ENCODE results near the gene AK4.
A peak's percentile ranks its signal among the peaks of the same experiment; 100 is the strongest.

Gene AK4

GRCh38 chr1:65253800-65254319, 105.9 kb downstream of the AK4 start:
- DNase-seq: peak in 1 of 14 donors; percentile 36

DNA sequence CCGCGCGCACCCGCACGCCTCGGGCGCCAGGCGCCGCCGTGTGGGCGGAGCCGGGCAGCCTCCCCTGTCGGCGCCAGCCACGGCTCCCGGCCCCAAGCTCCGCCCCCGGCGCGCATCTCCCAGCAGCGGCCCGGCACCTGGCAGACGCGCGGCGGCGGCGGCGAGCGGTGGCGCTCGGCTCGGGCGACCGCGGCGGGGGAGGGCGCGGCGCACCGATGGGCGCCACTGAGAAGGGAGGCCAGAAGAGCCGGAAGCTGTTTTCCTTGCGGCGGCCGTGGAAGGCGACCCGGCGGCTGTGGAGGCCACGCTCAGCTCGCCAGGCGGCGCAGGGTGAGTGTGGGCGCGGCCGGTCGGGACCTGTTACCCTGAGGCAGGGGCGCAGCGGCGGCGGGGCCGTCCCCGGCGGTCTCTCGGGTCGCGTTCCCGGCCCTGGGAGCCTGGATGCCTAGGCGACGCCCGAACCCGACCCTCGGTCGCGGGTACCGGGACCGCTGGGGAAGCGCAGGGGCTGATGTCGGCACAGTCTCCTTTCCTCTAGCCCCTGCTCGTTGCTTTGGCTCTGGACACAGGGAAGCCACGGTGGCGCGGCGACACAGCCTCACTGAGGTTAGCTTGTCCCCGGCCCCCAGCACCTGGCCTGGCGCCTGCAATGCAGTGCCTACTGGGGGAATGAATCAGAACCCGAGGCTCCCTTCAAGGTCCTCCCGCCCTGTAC, 106.5 kb downstream of the AK4 start:
- peak in 13 of 14 donors; percentile 33 to 88 (median 69) for DNase-seq

- DNase-seq: peak in 10 of 14 donors; percentile 34 to 81 (median 57)
These were observed 107.1 kb downstream of the AK4 start for GRCh38 chr1:65255035-65255655.

DNA sequence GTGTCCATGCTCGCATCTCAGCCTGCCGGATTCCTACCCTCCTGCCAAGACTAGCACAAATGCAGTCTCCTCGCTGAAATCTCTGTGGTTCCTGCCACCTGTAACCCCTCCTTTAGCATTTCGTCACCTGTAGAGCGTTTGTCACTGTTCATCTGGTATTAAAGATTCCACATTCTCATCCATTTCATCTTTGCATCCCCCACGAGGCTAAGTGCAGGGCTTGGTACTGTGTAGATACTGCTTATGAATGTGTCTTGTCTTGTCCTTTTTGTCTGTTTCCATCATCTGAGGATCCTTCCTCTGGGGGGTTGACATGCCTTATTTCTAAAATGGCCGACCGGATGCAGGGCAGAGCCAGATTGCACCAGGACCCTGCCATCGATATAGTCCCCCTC, 107.7 kb downstream of the AK4 start:
- no peak for DNase-seq

DNA sequence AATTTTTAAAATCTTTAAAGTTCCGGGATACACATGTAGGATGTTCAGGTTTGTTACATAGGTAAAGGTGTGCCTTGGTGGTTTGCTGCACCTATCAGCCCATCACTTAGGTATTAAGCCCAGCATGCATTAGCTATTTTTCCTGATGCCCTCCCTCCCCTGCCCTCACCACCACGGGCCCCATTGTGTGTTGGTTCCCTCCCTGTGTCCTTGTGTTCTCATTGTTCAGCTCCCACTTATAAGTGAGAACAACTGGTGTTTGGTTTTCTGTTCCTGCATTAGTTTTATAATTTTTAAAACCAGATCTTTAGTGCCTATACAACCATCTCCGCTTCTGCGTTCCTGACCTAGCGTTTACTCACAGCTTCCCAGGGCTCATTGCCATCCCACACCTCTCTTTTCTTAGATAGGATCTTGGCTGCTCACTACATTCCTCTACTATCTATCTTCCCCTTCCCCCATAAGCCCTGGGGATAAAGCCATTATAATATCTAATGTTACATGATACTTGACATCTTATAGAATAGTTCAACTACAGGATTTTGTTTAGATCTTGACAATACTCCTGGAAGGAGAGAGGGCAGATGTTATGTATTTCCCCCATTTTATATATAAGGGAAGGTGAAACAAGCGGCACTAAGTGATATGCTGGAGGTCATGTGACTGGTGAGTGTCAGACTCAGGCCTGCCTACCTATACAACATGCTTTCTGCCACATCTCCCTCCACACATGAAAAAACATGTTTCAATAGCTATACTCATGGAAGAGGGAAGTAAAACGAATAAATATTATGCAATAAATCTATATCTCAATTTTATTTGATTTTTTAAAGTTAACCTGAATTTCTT, 109.1 kb downstream of the AK4 start:
- DNase-seq: peak in 5 of 14 donors; percentile 10 to 34 (median 23)

- no peak for DNase-seq
These were observed 110.1 kb downstream of the AK4 start for GRCh38 chr1:65258106-65258505.

DNA sequence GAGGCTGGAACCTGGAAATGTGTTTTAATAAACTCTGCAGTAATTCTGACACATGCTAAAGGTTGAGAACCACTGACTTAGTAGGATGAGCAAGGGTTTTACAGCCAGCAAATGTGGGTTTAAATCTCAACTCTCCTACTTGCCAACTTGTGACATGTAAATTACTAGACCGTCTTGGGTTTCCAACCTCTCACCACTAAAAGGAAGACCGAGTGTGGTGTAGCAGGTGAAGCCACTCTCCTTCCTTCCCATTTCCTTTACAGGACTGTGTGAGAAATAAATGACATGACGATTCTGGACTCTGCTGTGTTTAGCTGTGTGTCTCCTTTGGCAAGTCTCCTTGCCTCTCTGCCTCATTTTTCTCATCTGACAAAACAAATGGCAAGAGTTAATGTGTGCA, 111.8 kb downstream of the AK4 start:
- DNase-seq: no peak

GRCh38 chr1:65260851-65261473, 113.0 kb downstream of the AK4 start:
- DNase-seq: peak in 6 of 14 donors; percentile 5 to 58 (median 32)

DNA sequence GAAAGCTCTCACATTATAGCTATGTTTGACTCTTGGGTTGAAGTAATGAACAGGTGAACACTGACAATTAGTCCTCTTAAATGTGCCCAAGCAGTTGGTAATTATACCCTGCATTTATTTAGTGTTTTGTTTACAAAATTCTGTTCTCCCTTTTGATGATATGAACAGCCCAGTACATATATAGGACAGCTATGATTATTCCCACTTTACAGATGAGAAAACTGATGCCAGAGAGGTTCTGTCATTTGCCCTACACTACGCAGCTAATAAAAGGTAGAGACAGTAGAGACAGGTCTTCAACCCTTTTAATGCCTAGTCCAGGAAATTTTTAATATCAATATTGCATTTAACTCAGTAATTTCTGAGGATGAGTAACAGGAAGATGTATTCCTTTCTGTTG, 115.3 kb downstream of the AK4 start:
- DNase-seq: no peak

DNA sequence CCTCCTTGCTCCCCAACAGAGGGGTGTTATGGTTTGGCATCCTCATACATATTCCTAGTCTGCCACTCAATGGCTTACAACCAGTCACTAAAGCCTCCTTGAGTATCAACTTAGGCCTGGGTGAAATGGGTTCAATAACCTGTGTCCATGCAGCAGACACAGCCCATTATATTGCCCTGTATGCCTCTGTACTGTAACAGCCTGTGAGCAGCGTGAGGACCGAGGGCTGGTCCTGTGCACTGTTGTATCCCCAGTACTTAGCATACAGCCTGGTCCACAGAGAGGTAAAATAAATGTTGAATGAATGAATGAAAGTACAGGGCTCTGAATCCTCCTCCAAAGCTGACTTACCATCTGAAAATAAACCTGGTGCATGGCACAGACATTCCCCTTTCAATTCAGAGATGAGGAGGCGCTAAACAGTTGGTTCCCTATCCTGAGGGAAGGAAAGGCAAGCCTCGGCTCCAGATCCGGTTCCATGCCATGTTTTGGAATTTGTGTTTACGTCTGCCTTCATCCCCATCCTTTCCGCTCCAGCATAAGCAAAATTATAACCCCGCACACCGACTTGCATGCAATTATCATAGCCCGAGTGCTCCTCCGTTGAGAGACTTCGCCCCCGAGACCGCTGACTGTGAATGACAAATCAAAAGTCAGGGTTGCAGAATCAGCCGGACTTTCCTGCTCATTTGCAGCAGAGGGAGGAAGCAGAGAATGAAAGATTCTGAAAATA, 116.4 kb downstream of the AK4 start:
- DNase-seq: peak in 11 of 14 donors; percentile 25 to 92 (median 44)

- no peak for DNase-seq
These were observed 117.3 kb downstream of the AK4 start for GRCh38 chr1:65265296-65265650.

GRCh38 chr1:65265651-65266351, 117.8 kb downstream of the AK4 start:
- peak in 11 of 14 donors; percentile 8 to 70 (median 40) for DNase-seq

GRCh38 chr1:65266476-65266875, 118.5 kb downstream of the AK4 start:
- DNase-seq: no peak

DNA sequence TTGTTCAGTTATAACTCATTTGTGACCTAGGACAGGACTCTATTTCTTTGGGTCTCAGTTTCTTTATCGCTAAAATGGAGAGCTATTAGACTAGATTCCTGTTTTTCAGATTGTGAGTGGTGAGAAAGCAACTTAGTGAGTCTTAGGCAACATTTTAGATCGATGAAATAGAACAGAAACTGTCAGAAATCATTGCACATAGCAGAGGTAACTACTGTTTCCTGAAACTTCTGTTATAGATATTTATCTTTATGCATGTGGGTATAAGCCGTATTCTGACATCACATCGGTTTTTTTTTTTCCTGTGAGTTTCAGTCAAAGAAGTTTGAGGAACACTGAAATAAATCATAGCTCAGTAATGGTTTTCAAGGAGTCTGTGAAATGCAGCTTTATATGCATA, 119.3 kb downstream of the AK4 start:
- DNase-seq: no peak

DNA sequence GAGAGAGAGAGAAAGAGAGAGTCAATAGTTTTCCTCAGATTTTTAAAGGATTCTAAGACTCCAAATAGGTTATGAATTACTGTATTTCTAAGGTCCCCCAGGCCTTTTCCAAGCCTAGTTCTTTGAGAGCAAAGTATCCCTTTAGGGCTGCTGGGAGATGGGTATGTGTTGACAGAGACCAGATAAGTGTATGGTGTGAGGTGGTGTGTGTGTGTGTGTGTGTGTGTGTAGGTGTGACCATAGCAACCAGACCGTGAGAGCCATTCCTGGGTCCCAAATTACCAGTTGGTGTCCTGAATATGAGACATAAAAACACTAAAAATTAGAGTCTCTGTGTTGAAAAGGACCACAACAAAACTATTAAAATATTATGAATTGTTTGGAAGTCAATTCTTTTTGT, 119.7 kb downstream of the AK4 start:
- DNase-seq: no peak

GRCh38 chr1:65269612-65270011, 121.6 kb downstream of the AK4 start:
- no peak for DNase-seq

DNA sequence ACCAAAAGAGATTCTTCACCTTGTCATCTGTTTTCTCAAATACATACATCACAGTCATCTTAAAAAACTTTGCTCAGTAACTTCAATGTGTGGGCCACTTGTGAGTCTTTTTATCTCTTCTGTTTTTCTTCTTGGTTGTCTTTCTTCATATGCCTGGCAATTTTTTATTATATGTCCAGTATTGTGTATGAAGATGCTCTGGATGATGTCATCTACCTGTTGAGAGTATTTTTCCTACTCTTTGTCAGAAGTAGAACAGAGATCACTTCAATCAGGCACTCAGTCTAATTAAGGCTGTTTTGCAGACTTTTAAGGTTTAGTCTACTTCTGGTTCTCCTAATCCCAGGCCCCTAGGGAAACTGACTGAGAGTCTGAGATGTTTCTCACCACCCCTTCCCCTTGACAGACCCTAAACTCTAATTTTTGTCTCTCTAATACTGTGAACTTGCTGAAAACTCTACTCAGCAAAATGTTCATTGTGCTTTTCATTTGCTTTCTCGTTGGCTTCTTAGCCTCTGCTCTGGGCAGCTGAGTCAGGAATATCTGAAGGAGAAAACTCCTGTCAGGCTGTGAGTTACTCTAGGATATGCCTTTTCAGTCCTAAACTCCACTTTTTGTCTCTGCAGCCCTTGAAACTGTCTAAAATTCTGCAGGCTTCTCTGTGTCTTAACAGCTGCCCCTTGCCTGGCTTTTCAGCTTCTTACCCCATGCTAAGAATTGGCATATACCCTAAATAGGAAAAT, 128.4 kb downstream of the AK4 start:
- no peak for DNase-seq

DNA sequence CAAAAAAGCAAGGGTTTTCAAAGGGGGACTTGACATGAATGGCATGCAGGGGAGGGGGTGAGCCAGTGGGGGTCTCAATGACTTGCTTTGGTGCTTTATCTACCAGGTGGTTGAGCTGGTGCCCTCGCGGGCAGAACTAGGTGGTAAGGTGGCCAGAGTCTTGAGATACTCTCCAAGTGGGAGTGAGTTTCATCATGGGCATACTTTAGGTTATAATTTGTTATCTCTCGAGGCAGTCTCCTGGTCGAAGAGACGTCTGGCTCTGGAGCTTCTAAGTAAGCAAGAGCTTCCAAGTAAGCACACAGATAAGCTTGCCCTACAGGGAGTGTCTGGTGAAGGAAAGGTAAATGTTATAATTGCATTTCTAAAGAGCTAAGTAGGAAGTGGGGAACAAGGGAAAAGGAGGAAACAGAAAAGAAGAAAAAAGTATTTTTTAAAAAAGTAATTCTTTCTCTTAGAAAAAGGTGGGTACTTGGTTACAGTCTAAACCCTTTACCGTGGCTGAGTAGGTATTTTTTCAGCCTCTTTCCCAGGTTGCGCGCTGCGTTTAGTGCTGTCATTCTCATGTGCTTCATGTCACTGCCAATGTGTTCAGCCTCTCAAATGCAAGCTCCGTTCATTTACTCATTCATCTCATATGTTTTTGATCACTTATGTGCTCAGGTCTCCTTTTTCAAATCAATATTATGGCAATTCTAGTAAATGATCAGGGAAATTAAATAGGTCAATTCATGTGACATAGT, 129.8 kb downstream of the AK4 start:
- DNase-seq: peak in 1 of 14 donors; percentile 19

- no peak for DNase-seq
These were observed 130.5 kb downstream of the AK4 start for GRCh38 chr1:65278376-65279069.
